ENCODE measurements around the gene TBXAS1.

GRCh38 chr7:139883814-139884213 lies 54.8 kb downstream of the TBXAS1 start:
- no peak for TF ChIP-seq KDM1A (IDR thresholded peaks at IDR 0.05; ENCODE audit: borderline replicate concordance, low read length)
- TF ChIP-seq EP300 (IDR thresholded peaks at IDR 0.05; ENCODE audit: borderline replicate concordance in 1 of 2, low read depth in 2 of 2, low read length in 2 of 2): no peak
- no peak for TF ChIP-seq SIN3A (conservative IDR thresholded peaks at IDR 0.05 in 1 of 2, IDR thresholded peaks at IDR 0.05 in 1 of 2; ENCODE audit: low read depth in 1 of 2, low read length in 2 of 2)
- TF ChIP-seq POLR2A (IDR thresholded peaks at IDR 0.05; ENCODE audit: control extremely low read depth in 1 of 2, low read depth in 2 of 2, low read length in 2 of 2): no peak
- TF ChIP-seq POLR2AphosphoS5 (IDR thresholded peaks at IDR 0.05; ENCODE audit: low read depth, low read length): no peak

Data from H1 (cell line).